Measurements from ENCODE around the gene GRID2IP.
"Not testable (repeated sequence)": the region's sequence is repeated elsewhere in the genome, so short reads cannot be mapped to it uniquely, and the experiment has no call there.

The GRID2IP gene

DNA sequence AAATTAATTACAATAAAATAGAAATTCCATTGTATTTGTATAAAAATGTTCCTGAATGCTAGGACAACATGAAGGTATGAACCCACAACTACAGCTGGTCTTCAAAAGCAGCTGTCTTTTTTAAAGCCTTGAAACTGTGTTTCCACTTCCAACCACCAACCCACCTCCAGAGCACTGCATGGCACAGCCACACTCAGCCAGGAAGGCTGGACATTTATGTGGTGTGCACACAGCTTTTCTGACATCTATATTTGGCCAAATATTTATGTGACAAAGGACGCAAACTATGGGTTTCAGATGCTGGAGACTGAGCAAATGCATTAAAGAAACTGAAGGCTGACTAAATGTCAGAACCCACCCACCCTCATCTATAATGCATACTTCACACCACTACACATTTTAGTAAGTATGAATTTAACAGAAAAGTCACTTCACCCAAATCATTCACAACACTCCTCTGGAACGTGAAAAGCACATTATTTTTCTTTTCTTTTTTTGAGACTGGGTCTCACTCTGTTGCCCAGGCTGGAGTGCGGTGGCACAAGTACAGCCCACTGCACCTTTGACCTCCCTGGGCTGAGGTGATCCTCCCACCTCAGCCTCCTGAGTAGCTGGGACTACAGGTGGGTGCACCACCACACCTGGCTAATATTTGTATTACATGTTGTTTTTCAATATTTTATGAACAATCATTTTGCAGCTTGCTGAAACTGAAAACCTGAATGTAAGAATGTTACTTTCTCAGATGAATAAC lies 75.7 kb downstream of the GRID2IP start:
- Histone ChIP-seq H4K20me1 (ENCODE audit: control insufficient read depth, insufficient read depth, low read depth, low read length) (peaks cover 47% of the 10 kb centered on the region), H3K27me3 (ENCODE audit: control insufficient read depth, low read length) (no peaks in the 10 kb centered on the region), H3K79me2 (ENCODE audit: control insufficient read depth, low read length) (peaks cover 87% of the 10 kb centered on the region), H3K4me1 (ENCODE audit: control insufficient read depth, low read length) (peaks cover 48% of the 10 kb centered on the region), H3K36me3 (ENCODE audit: control insufficient read depth, low read length) (peaks cover 78% of the 10 kb centered on the region), H3K27ac (ENCODE audit: low read depth, low read length) (no peak overlapping the region), H3K9me2 (replicated peaks; ENCODE audit: control insufficient read depth, low read length) (no peaks in the 10 kb centered on the region), H3K4me3 (ENCODE audit: low read length) (no peak overlapping the region), H3K4me2 (ENCODE audit: low read length) (no peak overlapping the region), H3F3A (ENCODE audit: control insufficient read depth, insufficient read depth) (peaks cover 6% of the 10 kb centered on the region), H3K9me3 (ENCODE audit: control insufficient read depth, insufficient read depth, low read length) (no peaks in the 10 kb centered on the region)
- TF ChIP-seq CTCF (IDR thresholded peaks at IDR 0.05; ENCODE audit: low read depth, low read length, poor library complexity, severe bottlenecking) (no peak), EZH2phosphoT487 (IDR thresholded peaks at IDR 0.05; ENCODE audit: borderline replicate concordance, low read length) (no peak)

DNA sequence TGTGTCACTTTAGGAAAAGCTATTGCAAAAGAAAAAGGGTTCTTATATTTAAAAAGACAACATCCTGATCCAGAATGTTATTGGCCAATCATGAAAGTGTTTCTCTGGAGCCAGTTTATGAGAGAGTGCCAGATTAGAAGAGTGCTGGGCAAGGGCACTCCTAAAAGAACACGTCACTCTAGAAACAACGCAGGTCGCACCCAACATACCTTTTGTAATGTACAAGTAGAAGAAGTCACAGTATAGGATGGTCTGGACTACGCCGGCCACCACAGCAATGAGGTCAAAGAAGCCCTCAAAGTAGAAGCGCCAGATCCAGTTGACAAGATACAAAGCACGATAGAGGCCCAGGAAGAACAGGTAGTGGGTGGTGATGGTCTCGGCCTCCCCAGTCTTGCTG lies 85.4 kb downstream of the GRID2IP start:
- Histone ChIP-seq H3F3A (ENCODE audit: control insufficient read depth, insufficient read depth) (peaks cover 19% of the 10 kb centered on the region; the same call in 1 of the 2 replicates), H3K4me1 (ENCODE audit: control insufficient read depth, low read length) (peaks cover 8% of the 10 kb centered on the region), H3K79me2 (ENCODE audit: control insufficient read depth, low read length) (no peaks in the 10 kb centered on the region), H4K20me1 (ENCODE audit: control insufficient read depth, insufficient read depth, low read depth, low read length) (no peaks in the 10 kb centered on the region), H3K4me3 (ENCODE audit: low read length) (no peak overlapping the region), H3K27ac (ENCODE audit: low read depth, low read length) (no peak overlapping the region), H3K9me3 (ENCODE audit: control insufficient read depth, insufficient read depth, low read length) (no peaks in the 10 kb centered on the region), H3K36me3 (ENCODE audit: control insufficient read depth, low read length) (peaks cover 82% of the 10 kb centered on the region), H3K4me2 (ENCODE audit: low read length) (no peak overlapping the region), H3K27me3 (ENCODE audit: control insufficient read depth, low read length) (no peaks in the 10 kb centered on the region), H3K9me2 (replicated peaks; ENCODE audit: control insufficient read depth, low read length) (no peaks in the 10 kb centered on the region)
- no peak for TF ChIP-seq CTCF (IDR thresholded peaks at IDR 0.05; ENCODE audit: low read depth, low read length, poor library complexity, severe bottlenecking)
- TF ChIP-seq EZH2phosphoT487 (IDR thresholded peaks at IDR 0.05; ENCODE audit: borderline replicate concordance, low read length) = no peak

DNA sequence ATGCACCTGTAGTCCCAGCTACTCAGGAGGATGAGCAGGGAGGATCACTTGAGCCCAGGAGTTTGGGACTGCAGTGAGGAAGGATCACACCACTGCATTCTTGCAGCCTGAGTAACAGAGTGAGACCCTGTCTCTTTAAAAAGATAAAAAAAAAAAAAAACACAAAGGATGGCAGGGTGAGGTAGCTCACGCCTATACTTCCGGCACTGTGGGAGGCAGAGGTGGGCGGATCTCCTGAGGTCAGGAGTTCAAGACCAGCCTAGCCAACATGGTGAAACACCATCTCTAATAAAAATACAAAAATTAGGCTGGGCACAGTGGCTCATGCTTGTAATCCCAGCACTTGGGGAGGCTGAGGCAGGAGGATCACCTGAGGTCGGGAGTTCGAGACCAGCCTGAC lies 87.7 kb downstream of the GRID2IP start:
- H4K20me1 ChIP-seq (ENCODE audit: control insufficient read depth, insufficient read depth, low read depth, low read length); H3K27ac ChIP-seq (ENCODE audit: low read depth, low read length); H3K9me3 ChIP-seq (ENCODE audit: control insufficient read depth, insufficient read depth, low read length); H3K27me3 ChIP-seq (ENCODE audit: control insufficient read depth, low read length); H3K79me2 ChIP-seq (ENCODE audit: control insufficient read depth, low read length); H3K4me3 ChIP-seq (ENCODE audit: low read length); H3K4me2 ChIP-seq (ENCODE audit: low read length); H3K4me1 ChIP-seq (ENCODE audit: control insufficient read depth, low read length); H3K9me2 ChIP-seq (replicated peaks; ENCODE audit: control insufficient read depth, low read length): not testable (repeated sequence)
- peaks cover 23% of the 10 kb centered on the region; the same call in 1 of the 2 replicates for H3F3A ChIP-seq (ENCODE audit: control insufficient read depth, insufficient read depth)
- H3K36me3 ChIP-seq (ENCODE audit: control insufficient read depth, low read length) = peaks cover 69% of the 10 kb centered on the region

DNA sequence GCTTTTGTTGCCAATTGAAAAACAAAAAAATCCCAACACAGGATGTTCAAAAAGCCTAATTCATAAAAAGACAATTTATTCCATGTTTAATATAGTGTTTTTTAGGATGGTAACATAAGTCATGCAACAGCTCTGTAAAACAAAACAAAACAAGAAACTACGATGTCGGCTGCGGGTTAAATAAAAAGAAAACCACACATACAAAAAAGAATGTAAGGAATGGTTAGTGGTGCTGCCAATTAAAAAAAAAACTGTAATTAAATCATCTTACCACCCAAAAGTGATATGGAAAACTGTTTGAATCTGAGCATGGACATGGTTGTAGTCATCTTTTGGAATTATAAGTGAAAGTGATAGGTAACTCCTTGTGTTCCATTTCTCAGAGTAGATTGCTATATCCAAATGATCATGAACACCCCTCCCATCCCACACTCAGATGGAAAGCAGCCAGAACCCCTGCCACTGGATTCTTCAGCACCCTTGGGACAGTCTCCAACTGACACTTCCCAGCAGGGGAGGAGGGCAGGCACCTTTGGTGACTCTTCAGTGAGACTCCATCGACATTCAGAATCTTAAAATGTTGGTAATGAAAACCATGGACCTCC lies 89.2 kb downstream of the GRID2IP start:
- Histone ChIP-seq H3K4me2 (ENCODE audit: low read length) (no peak overlapping the region), H3K27me3 (ENCODE audit: control insufficient read depth, low read length) (no peaks in the 10 kb centered on the region), H3K9me2 (replicated peaks; ENCODE audit: control insufficient read depth, low read length) (no peaks in the 10 kb centered on the region), H3F3A (ENCODE audit: control insufficient read depth, insufficient read depth) (peaks cover 23% of the 10 kb centered on the region; the same call in 1 of the 2 replicates), H3K9me3 (ENCODE audit: control insufficient read depth, insufficient read depth, low read length) (no peaks in the 10 kb centered on the region), H3K79me2 (ENCODE audit: control insufficient read depth, low read length) (no peaks in the 10 kb centered on the region), H3K27ac (ENCODE audit: low read depth, low read length) (no peak overlapping the region), H3K4me1 (ENCODE audit: control insufficient read depth, low read length) (peaks cover 8% of the 10 kb centered on the region), H3K4me3 (ENCODE audit: low read length) (no peak overlapping the region), H4K20me1 (ENCODE audit: control insufficient read depth, insufficient read depth, low read depth, low read length) (no peaks in the 10 kb centered on the region), H3K36me3 (ENCODE audit: control insufficient read depth, low read length) (peaks cover 55% of the 10 kb centered on the region)
- no peak for TF ChIP-seq CTCF (IDR thresholded peaks at IDR 0.05; ENCODE audit: low read depth, low read length, poor library complexity, severe bottlenecking)
- no peak for TF ChIP-seq EZH2phosphoT487 (IDR thresholded peaks at IDR 0.05; ENCODE audit: borderline replicate concordance, low read length)
